Fibroblast of pulmonary artery (primary cell): ENCODE measurements around the gene METRN.

Source experiments
- DNase-seq: peaks from one replicate; pipeline ENCODE4 v3.0.0-alpha.2; 2010; ENCODE audit warnings: low read depth
- H3K4me3 ChIP-seq: replicated peaks from 2 replicates; pipeline ENCODE4 v1.5.1; 2011; ENCODE audit warnings: low read depth, mild to moderate bottlenecking, control low read depth, low read length, moderate library complexity
- CTCF ChIP-seq: IDR thresholded peaks from 2 replicates; pipeline ENCODE4 v1.5.1; 2011; ENCODE audit warnings: mild to moderate bottlenecking, control low read depth, low read length, inconsistent platforms; ENCODE audit errors: missing control alignments

The METRN gene

GRCh38 chr16:721765-722540 lies 7.0 kb downstream of the METRN start:
- no peak for DNase-seq
- H3K4me3 ChIP-seq = peak overlapping the region; percentile 70
- TF ChIP-seq CTCF = no peak

GRCh38 chr16:722835-723633 lies 8.1 kb downstream of the METRN start:
- TF ChIP-seq CTCF = no peak
- no peak overlapping the region for H3K4me3 ChIP-seq
- DNase-seq = no peak

GRCh38 chr16:723695-724094 lies 8.8 kb downstream of the METRN start:
- no peak for TF ChIP-seq CTCF
- no peak for DNase-seq
- no peak overlapping the region for H3K4me3 ChIP-seq

- TF ChIP-seq CTCF = no peak
- no peak for DNase-seq
- H3K4me3 ChIP-seq = no peak overlapping the region
Observed at GRCh38 chr16:724188-725040, 9.5 kb downstream of the METRN start.

- no peak for DNase-seq
- no peak overlapping the region for H3K4me3 ChIP-seq
- no peak for TF ChIP-seq CTCF
Observed at GRCh38 chr16:725041-725376, 10.1 kb downstream of the METRN start.

- no peak for DNase-seq
- H3K4me3 ChIP-seq = no peak overlapping the region
- no peak for TF ChIP-seq CTCF
Observed at GRCh38 chr16:725463-726187, 10.7 kb downstream of the METRN start.
